ENCODE results near the gene LRFN2. TPM values are rescaled to one million over a fixed set of nuclear protein-coding genes. Genes with fewer than 3 reads are reported as not detected.

LRFN2 gene
- total and polyA plus RNA-seq, 12 donors = not detected

GRCh38 chr6:40391086-40391485 lies 196.1 kb downstream of the LRFN2 start:
- DNase-seq (no peak), ATAC-seq (no peak)
- H3K27ac ChIP-seq = no peak overlapping the region
- H3K4me3 ChIP-seq = no peak overlapping the region
- no peaks in the 10 kb centered on the region for H3K4me1 ChIP-seq
- 73 to 79% methylated on average over 3 of the region's 3 CpGs for WGBS, 2 donors
- H3K27me3 ChIP-seq = peaks cover 0 to 61% (median 28%) of the 10 kb centered on the region in 7 donors
- intact Hi-C loops (cut with DNase I) = no loop called here
- TF ChIP-seq, protein P1, sequence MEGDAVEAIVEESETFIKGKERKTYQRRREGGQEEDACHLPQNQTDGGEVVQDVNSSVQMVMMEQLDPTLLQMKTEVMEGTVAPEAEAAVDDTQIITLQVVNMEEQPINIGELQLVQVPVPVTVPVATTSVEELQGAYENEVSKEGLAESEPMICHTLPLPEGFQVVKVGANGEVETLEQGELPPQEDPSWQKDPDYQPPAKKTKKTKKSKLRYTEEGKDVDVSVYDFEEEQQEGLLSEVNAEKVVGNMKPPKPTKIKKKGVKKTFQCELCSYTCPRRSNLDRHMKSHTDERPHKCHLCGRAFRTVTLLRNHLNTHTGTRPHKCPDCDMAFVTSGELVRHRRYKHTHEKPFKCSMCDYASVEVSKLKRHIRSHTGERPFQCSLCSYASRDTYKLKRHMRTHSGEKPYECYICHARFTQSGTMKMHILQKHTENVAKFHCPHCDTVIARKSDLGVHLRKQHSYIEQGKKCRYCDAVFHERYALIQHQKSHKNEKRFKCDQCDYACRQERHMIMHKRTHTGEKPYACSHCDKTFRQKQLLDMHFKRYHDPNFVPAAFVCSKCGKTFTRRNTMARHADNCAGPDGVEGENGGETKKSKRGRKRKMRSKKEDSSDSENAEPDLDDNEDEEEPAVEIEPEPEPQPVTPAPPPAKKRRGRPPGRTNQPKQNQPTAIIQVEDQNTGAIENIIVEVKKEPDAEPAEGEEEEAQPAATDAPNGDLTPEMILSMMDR (IDR thresholded peaks at IDR 0.05) = no peak
- no peaks in the 10 kb centered on the region for H3K36me3 ChIP-seq
- H3K9me3 ChIP-seq = no peaks in the 10 kb centered on the region

DNA sequence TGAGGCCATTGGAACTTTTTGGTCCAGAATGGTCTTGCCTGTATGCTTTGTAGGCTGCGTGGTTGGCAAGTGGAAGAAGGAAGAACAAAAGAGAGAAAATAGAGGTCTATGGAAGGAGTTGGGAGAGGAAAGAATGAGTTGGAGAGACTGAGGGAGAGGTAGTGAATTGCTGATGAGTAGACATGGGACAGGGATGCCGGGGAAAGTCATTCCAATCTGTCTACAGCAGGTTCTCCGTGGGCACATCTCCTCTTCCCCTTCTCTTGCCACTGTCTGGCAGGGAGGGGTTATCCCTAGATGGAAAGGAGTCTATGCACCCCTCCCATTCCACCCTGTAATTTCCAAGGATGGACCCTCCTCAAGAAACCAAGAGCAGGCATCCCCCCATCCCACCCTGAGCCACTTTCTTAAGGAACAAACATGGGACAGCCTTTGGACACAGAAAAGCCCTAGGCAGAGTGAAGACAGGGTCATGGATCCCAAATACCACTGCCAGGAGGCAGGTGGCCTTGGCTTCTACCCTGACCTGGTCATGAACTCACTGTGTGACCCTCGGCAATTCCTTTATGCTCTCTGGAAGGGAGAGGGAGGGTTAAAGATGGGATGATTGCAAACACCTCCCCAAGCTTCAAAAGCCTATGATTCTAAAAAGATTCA lies 196.9 kb downstream of the LRFN2 start:
- TF ChIP-seq, protein P1 (IDR thresholded peaks at IDR 0.05) = no peak
- Histone ChIP-seq H3K36me3 (no peaks in the 10 kb centered on the region), H3K4me3 (no peak overlapping the region), H3K9me3 (no peaks in the 10 kb centered on the region), H3K4me1 (no peaks in the 10 kb centered on the region), H3K27ac (no peak overlapping the region), H3K27me3 (peaks cover 0 to 62% (median 34%) of the 10 kb centered on the region in 7 donors)
- 80 to 83% methylated on average over 4 of the region's 4 CpGs for WGBS, 2 donors
- no peak for DNase-seq
- intact Hi-C loops (cut with DNase I) = no loop called here
- no peak for ATAC-seq

DNA sequence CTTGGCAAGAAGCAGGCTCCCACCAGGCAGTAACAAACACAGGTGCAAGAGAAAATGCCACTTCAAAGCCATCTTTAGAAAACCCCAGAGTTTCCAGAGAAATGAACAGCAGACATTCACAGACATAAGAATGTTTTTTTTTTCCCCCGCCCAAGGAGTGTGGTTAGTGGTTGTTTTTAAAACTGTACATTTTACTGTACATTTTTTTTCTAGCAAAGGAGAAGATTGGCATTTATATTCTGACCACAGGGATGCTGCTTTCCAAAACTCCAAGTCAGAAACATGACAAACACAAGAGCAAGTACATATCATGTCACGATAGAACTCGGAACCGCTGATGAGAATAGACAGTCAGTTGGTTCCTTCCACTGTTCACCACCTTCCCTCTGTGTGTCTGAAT lies 197.9 kb downstream of the LRFN2 start:
- 90 to 96% methylated on average over 4 of the region's 4 CpGs for WGBS, 2 donors
- Histone ChIP-seq H3K4me1 (no peaks in the 10 kb centered on the region), H3K36me3 (no peaks in the 10 kb centered on the region), H3K4me3 (no peak overlapping the region), H3K27me3 (peaks cover 0 to 62% (median 34%) of the 10 kb centered on the region in 7 donors), H3K27ac (no peak overlapping the region), H3K9me3 (no peaks in the 10 kb centered on the region)
- intact Hi-C loops (cut with DNase I) = no loop called here
- TF ChIP-seq, protein P1 (IDR thresholded peaks at IDR 0.05) = no peak
- ATAC-seq (no peak), DNase-seq (no peak)

DNA sequence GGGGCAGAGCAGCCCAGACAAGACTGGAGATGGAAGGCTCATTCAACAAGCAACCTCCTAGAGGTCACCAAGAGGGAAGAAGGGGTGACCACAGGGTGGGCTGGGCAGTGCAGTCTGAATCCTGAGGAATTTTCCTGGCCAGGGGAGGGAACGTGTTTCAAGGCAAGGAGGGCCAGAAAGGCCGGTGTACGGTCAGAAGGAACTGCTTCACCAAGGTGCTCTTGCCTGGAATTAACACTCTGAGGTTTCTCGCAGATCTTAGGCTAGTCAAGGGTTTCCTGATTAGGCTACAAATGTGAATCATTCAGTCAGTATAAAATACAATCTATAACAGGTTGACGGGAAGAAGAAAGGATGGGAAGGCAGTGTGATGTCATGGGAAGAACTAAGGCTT lies 199.3 kb downstream of the LRFN2 start:
- Histone ChIP-seq H3K9me3 (no peaks in the 10 kb centered on the region), H3K27ac (no peak overlapping the region), H3K27me3 (peaks cover 0 to 60% (median 34%) of the 10 kb centered on the region in 7 donors), H3K4me1 (no peaks in the 10 kb centered on the region), H3K36me3 (no peaks in the 10 kb centered on the region), H3K4me3 (no peak overlapping the region)
- WGBS, 2 donors = 72 to 83% methylated on average over 5 of the region's 5 CpGs
- intact Hi-C loops (cut with DNase I) = no loop called here
- DNase-seq (no peak), ATAC-seq (no peak)
- TF ChIP-seq, protein P1 (IDR thresholded peaks at IDR 0.05) = no peak

Data from heart right ventricle (tissue), 16 donors.